Muscle layer of colon (tissue), 2 donors: ENCODE measurements around the gene TH.
"Not testable (repeated sequence)": the region's sequence is repeated elsewhere in the genome, so short reads cannot be mapped to it uniquely, and the experiment has no call there.

Source experiments
- H3K27ac ChIP-seq: one replicate; pipeline ENCODE4 v1.7.0; 2013; ENCODE audit warnings: low read depth, mild to moderate bottlenecking, low read length, moderate library complexity
- H3K27me3 ChIP-seq, 2 donors: one replicate each; pipeline ENCODE4 v1.7.0; 2013; ENCODE audit warnings: low read length in 2 of 2, mild to moderate bottlenecking in 2 of 2; ENCODE audit not compliant: insufficient read depth in 2 of 2, control insufficient read depth in 1 of 2
- H3K36me3 ChIP-seq: one replicate; pipeline ENCODE4 v1.7.0; 2013; ENCODE audit warnings: mild to moderate bottlenecking, low read length; ENCODE audit not compliant: insufficient read depth
- H3K4me1 ChIP-seq: one replicate; pipeline ENCODE4 v1.7.0; 2013; ENCODE audit warnings: mild to moderate bottlenecking, low read length; ENCODE audit not compliant: insufficient read depth
- H3K4me3 ChIP-seq, 2 donors: one replicate each; pipeline ENCODE4 v1.7.0; 2013; ENCODE audit warnings: low read length in 2 of 2, low read depth in 1 of 2, mild to moderate bottlenecking in 1 of 2, moderate library complexity in 1 of 2
- H3K9ac ChIP-seq: one replicate; pipeline ENCODE4 v1.7.0; 2013; ENCODE audit warnings: low read length
- H3K9me3 ChIP-seq: one replicate; pipeline ENCODE4 v1.7.0; 2013; ENCODE audit warnings: mild to moderate bottlenecking, low read length
- donor health status: abdominal sarcoma.
- donor health status: Adenocarcinoma of cecum.

TH gene

GRCh38 chr11:2199466-2200341 is 28.1 kb upstream of the TH start:
- H3K27ac ChIP-seq: no peak overlapping the region
- H3K36me3 ChIP-seq: no peaks in the 10 kb centered on the region
- H3K4me1 ChIP-seq: no peaks in the 10 kb centered on the region
- H3K9me3 ChIP-seq: no peaks in the 10 kb centered on the region
- H3K27me3 ChIP-seq: peaks cover 0 to 8% of the 10 kb centered on the region in 2 donors
- no peak overlapping the region for H3K4me3 ChIP-seq
- H3K9ac ChIP-seq: no peak overlapping the region

GRCh38 chr11:2198621-2199365 is 27.2 kb upstream of the TH start:
- H3K4me1 ChIP-seq: no peaks in the 10 kb centered on the region
- H3K9me3 ChIP-seq: no peaks in the 10 kb centered on the region
- no peak overlapping the region for H3K9ac ChIP-seq
- H3K27me3 ChIP-seq: peaks cover 0 to 7% of the 10 kb centered on the region in 2 donors
- no peak overlapping the region for H3K4me3 ChIP-seq
- H3K36me3 ChIP-seq: no peaks in the 10 kb centered on the region
- no peak overlapping the region for H3K27ac ChIP-seq

GRCh38 chr11:2197771-2198520 is 26.3 kb upstream of the TH start:
- Histone ChIP-seq H3K4me3 (no peak overlapping the region), H3K4me1 (no peaks in the 10 kb centered on the region), H3K9ac (no peak overlapping the region), H3K9me3 (no peaks in the 10 kb centered on the region), H3K27ac (no peak overlapping the region), H3K36me3 (no peaks in the 10 kb centered on the region), H3K27me3 (peaks cover 0 to 3% of the 10 kb centered on the region in 2 donors)

GRCh38 chr11:2196970-2197770 is 25.6 kb upstream of the TH start:
- no peaks in the 10 kb centered on the region for H3K4me1 ChIP-seq
- H3K36me3 ChIP-seq: no peaks in the 10 kb centered on the region
- no peak overlapping the region for H3K27ac ChIP-seq
- H3K9me3 ChIP-seq: no peaks in the 10 kb centered on the region
- H3K4me3 ChIP-seq: no peak overlapping the region
- peaks cover 0 to 3% of the 10 kb centered on the region in 2 donors for H3K27me3 ChIP-seq
- H3K9ac ChIP-seq: no peak overlapping the region

GRCh38 chr11:2195756-2196088 is 24.1 kb upstream of the TH start:
- H3K4me3 ChIP-seq: no peak overlapping the region
- H3K4me1 ChIP-seq: no peaks in the 10 kb centered on the region
- peaks cover 0 to 11% of the 10 kb centered on the region in 2 donors for H3K27me3 ChIP-seq
- no peaks in the 10 kb centered on the region for H3K9me3 ChIP-seq
- H3K9ac ChIP-seq: no peak overlapping the region
- no peaks in the 10 kb centered on the region for H3K36me3 ChIP-seq
- H3K27ac ChIP-seq: no peak overlapping the region

- no peaks in the 10 kb centered on the region for H3K36me3 ChIP-seq
- H3K27me3 ChIP-seq: peaks cover 0 to 11% of the 10 kb centered on the region in 2 donors
- no peaks in the 10 kb centered on the region for H3K9me3 ChIP-seq
- H3K4me3 ChIP-seq: no peak overlapping the region
- H3K27ac ChIP-seq: no peak overlapping the region
- no peaks in the 10 kb centered on the region for H3K4me1 ChIP-seq
- no peak overlapping the region for H3K9ac ChIP-seq
Observed at GRCh38 chr11:2194877-2195755, 23.5 kb upstream of the TH start.

GRCh38 chr11:2193888-2194595 is 22.4 kb upstream of the TH start:
- peaks cover 0 to 11% of the 10 kb centered on the region in 2 donors for H3K27me3 ChIP-seq
- not testable (repeated sequence) for H3K27ac ChIP-seq, H3K4me3 ChIP-seq, H3K4me1 ChIP-seq, H3K9me3 ChIP-seq, H3K9ac ChIP-seq, H3K36me3 ChIP-seq

- no peak overlapping the region for H3K4me3 ChIP-seq
- H3K27ac ChIP-seq: no peak overlapping the region
- H3K9me3 ChIP-seq: no peaks in the 10 kb centered on the region
- H3K36me3 ChIP-seq: no peaks in the 10 kb centered on the region
- H3K27me3 ChIP-seq: peaks cover 0 to 15% of the 10 kb centered on the region in 2 donors
- no peak overlapping the region for H3K9ac ChIP-seq
- H3K4me1 ChIP-seq: no peaks in the 10 kb centered on the region
Observed at GRCh38 chr11:2193099-2193887, 21.7 kb upstream of the TH start.

GRCh38 chr11:2192435-2192834 is 20.8 kb upstream of the TH start:
- no peak overlapping the region for H3K9ac ChIP-seq
- no peaks in the 10 kb centered on the region for H3K4me1 ChIP-seq
- no peaks in the 10 kb centered on the region for H3K36me3 ChIP-seq
- H3K27ac ChIP-seq: no peak overlapping the region
- H3K4me3 ChIP-seq: no peak overlapping the region
- peaks cover 0 to 15% of the 10 kb centered on the region in 2 donors for H3K27me3 ChIP-seq
- H3K9me3 ChIP-seq: no peaks in the 10 kb centered on the region
